Activated CD8-positive, alpha-beta memory T cell treated with anti-CD3 and anti-CD28 coated beads, Interleukin-2, amount 50 U/mL, for 4 hours (primary cell): ENCODE data around the gene KCNB1.

Source experiments
- DNase-seq: peaks from one replicate; pipeline ENCODE4 v3.0.0-alpha.2; 2020

KCNB1 gene

GRCh38 chr20:49384437-49385434, 97.7 kb downstream of the KCNB1 start:
- peak; percentile 58 for DNase-seq

GRCh38 chr20:49381558-49382493, 100.6 kb downstream of the KCNB1 start:
- no peak for DNase-seq

GRCh38 chr20:49380337-49380780, 102.1 kb downstream of the KCNB1 start:
- no peak for DNase-seq

- DNase-seq, result no peak
These were observed 103.1 kb downstream of the KCNB1 start for GRCh38 chr20:49379338-49379737.

GRCh38 chr20:49377326-49377725, 105.1 kb downstream of the KCNB1 start:
- DNase-seq, result no peak

- DNase-seq, result no peak
These were observed 107.3 kb downstream of the KCNB1 start for GRCh38 chr20:49375170-49375569.

- DNase-seq, result no peak
These were observed 110.3 kb downstream of the KCNB1 start for GRCh38 chr20:49372095-49372734.

GRCh38 chr20:49368596-49368995, 113.9 kb downstream of the KCNB1 start:
- no peak for DNase-seq

GRCh38 chr20:49367113-49367512, 115.4 kb downstream of the KCNB1 start:
- no peak for DNase-seq

GRCh38 chr20:49366687-49367086, 115.8 kb downstream of the KCNB1 start:
- no peak for DNase-seq

- no peak for DNase-seq
These were observed 120.4 kb downstream of the KCNB1 start for GRCh38 chr20:49361862-49362660.

GRCh38 chr20:49360242-49360968, 122.1 kb downstream of the KCNB1 start:
- DNase-seq, result no peak

- no peak for DNase-seq
These were observed 125.8 kb downstream of the KCNB1 start for GRCh38 chr20:49356676-49357075.

GRCh38 chr20:49354673-49355072, 127.8 kb downstream of the KCNB1 start:
- no peak for DNase-seq

- DNase-seq, result no peak
These were observed 129.1 kb downstream of the KCNB1 start for GRCh38 chr20:49353348-49353747.

- DNase-seq, result no peak
These were observed 129.7 kb downstream of the KCNB1 start for GRCh38 chr20:49352751-49353150.

- DNase-seq, result no peak
These were observed 130.7 kb downstream of the KCNB1 start for GRCh38 chr20:49351775-49352174.

- DNase-seq, result no peak
These were observed 132.7 kb downstream of the KCNB1 start for GRCh38 chr20:49349694-49350252.

GRCh38 chr20:49349078-49349477, 133.4 kb downstream of the KCNB1 start:
- DNase-seq, result no peak

- DNase-seq, result no peak
These were observed 133.9 kb downstream of the KCNB1 start for GRCh38 chr20:49348563-49348962.

GRCh38 chr20:49347156-49347555, 135.3 kb downstream of the KCNB1 start:
- no peak for DNase-seq
